Sigmoid colon (tissue), 4 donors: Measurements from ENCODE around the gene SPTLC1.

ENCODE experiments used
- CTCF ChIP-seq, 4 experiments: fragments of 450-650 bp in 3 of 4; fragments of 200-600 bp in 1 of 4; IDR thresholded peaks; one replicate each; pipeline ENCODE4 v1.5.1; 2016 to 2019; ENCODE audit warnings: antibody characterized with exemption in 4 of 4, mild to moderate bottlenecking in 3 of 4, moderate library complexity in 2 of 4
- EP300 ChIP-seq, 4 donors: sonication (generic); formaldehyde crosslinking; IDR thresholded peaks; one replicate each; pipeline ENCODE4 v1.6.1; 2017; ENCODE audit warnings: antibody characterized with exemption in 4 of 4
- POLR2A ChIP-seq, 2 donors: fragments of 450-650 bp; IDR thresholded peaks; one replicate each; pipeline ENCODE4 v1.6.1; 2016; ENCODE audit warnings: antibody characterized with exemption in 2 of 2, mild to moderate bottlenecking in 2 of 2, moderate library complexity in 2 of 2
- POLR2AphosphoS5 ChIP-seq, 4 donors: sonication (generic); formaldehyde crosslinking; IDR thresholded peaks; one replicate each; pipeline ENCODE4 v1.6.1; 2017; ENCODE audit warnings: antibody characterized with exemption in 4 of 4

- TF ChIP-seq POLR2A (IDR thresholded peaks at IDR 0.05) (no peak), CTCF (IDR thresholded peaks at IDR 0.05) (no peak), EP300 (IDR thresholded peaks at IDR 0.05) (no peak), POLR2AphosphoS5 (IDR thresholded peaks at IDR 0.05) (no peak)
Measured at GRCh38 chr9:92046676-92047075, 68.5 kb downstream of the SPTLC1 start.
